CD4-positive, alpha-beta T cell treated with Interleukin-1 beta for 1 hour (primary cell): ENCODE data around the gene RAMP1.
"Not testable (repeated sequence)": the region's sequence is repeated elsewhere in the genome, so short reads cannot be mapped to it uniquely, and the experiment has no call there.

ENCODE experiments used
- DNase-seq, 2 donors: peaks; one replicate each; pipeline ENCODE4 v3.0.0-alpha.2; 2020 to 2022

The RAMP1 gene

DNA sequence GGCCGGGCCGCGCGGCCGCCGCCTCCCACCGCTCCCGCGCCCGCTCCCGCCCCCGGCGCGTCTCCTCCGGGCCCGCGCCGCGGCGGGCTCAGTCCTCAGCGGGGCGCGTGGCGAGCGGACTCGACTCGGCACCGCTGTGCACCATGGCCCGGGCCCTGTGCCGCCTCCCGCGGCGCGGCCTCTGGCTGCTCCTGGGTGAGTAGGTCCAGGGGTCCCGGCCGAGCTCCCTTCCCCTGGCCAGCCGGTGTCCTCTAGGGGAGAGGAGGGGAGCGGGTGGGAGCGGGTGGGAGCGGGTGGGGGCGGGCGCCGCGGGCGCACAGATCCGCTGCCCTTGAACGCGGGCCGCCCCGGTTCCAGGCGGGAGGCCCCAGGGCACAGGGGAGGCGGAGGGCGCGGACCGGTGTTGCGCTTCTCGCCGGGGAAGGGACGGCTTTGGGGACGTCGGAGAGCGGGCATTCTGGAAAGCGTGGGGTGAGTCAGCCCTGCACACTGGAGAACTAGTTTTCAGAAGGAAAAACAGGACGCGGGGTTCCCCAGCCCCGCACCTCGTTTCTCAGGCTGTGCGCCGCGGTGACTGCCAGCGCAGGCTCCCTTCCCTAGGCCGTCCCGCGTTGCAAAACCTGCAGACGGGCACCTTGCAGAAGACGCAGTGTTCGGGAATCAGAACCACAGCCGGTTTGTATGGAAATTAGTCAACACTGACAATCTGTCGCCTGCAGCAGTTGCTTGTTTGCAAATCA is at the start of gene RAMP1:
TSS of gene RAMP1 (plus strand) at position 91 of the 740 bp plus-strand sequence. CDS start at position 144, 53 bp downstream.
- DNase-seq: no peak

DNA sequence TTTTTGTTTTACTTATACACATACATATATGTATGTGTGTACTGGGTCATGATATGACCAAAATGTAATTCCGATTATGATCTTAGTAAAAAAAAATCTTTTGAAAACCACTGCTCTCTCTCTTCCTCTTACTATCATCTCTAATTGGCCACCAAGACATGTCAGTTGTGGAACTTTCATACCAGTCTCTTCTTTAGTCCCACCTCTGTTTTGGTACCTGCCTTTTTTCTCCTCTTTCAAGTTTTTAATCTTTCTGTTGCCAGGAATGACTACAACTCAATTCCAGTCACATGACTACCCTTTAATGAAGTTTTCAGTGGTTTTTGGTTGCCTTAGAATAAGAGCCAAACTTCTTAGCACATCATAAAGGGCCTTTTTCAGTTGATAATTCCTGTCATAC is 43.8 kb upstream of the RAMP1 start:
- no peak for DNase-seq

DNA sequence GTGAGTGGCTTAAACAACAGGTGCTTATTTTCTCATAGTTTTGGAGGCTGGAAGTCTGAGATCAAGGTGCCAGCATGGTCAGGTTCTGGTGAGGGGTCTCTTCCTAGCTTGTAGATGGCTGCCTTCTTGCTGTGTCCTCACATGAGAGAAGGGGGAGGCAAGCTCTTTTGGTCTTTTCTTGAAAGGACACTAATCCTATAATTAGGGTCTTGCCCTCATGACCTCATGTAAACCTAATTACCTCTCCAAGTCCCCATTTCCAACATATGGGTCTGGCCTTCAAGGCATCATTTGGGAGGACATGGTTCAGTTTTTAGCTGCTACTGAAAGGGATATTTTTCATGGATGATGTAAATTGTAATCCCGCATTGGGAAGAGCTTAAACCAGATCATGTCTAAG is 42.9 kb upstream of the RAMP1 start:
- no peak for DNase-seq

DNA sequence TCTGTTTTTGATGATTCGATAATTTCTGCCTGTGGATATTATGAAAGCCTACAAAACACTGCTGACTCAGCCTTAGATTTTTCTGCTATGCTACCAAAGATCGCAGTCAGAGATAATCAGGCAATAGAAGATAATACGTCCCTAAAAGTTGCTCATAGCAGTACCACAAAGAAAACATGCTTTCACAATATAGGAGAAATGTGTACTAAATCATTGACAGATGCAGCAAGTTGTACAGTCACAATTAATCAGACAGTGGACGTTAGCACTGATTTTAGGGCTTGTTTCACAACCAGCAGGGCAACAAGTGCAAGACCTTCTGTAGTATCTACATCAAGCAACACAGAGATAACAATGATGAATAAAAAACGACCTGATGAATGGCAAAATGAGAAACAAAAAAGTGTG is 41.4 kb upstream of the RAMP1 start:
- no peak for DNase-seq

DNA sequence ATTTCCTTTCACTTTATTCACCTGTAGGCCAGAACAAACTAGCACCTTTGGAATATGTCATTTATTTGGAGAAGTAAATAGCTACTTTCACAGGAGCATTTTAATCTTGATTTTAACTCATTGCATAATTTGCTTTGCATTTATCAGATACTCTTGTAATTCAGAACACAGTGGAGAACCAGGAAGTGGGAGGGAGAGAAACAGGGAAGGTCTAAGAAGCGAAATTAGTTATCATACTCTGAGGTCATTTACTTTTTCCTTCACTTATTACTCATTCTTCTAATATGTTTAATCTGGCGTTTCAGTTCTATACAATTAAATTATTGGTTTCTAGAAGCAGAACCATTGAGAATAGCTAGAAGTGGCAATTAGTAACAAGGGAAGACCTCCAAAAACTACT is 40.2 kb upstream of the RAMP1 start:
- no peak for DNase-seq

DNA sequence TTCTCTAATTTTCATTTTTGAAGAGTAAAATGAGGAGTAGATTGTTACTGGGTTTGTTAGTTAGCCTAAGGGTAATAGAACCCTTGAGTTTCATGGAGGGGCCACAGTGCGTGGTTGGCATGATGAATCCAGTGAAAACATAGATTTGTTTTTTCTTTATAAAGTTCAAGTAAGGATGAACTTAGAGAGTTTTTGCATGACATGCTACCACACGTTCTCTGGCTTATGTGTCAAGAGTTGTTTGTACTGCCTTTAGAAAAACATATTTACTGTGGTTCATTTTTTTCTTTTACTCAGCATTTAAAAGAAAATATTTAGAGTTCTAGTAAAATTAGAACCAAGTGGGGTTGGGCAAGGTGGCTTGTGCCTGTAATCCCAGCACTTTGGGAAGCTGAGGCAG is 39.0 kb upstream of the RAMP1 start:
- DNase-seq: no peak

DNA sequence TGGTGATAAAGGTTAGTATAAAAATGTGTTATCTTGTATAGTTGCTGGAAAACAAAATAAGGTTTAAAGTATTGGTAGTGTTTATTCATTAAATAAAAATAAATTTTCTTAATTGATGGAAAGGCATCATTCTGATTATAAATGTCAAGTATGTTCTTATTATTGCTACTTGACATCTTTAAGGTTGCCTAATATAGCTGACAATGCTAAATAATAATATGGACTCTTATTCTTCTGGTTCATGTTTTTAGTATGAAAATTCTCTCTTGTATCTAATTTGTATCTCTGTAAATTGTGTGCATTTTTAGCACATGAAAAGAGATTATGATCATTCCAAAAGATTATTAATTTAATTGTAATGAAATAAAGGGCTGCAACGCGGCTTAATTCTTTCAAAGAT is 35.9 kb upstream of the RAMP1 start:
- DNase-seq: no peak

DNA sequence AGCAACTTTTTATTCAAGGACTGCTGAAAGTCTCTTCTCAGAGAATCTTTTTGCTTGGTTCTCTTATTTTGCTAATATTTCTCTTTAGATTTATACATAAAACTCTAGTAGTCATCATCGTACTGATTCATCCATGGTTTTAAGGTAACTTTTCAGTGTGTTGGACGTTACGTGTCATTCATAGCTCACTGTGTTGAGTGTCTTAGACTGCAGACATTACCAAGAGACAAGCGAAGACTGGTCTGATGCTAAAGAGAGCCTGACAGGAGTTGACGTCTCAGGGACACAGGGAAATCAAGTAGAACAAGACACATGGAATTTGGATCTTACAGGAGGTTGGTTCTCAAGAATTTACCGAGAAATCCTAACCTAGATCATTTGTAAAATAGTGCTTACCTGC is 35.3 kb upstream of the RAMP1 start:
- no peak for DNase-seq

DNA sequence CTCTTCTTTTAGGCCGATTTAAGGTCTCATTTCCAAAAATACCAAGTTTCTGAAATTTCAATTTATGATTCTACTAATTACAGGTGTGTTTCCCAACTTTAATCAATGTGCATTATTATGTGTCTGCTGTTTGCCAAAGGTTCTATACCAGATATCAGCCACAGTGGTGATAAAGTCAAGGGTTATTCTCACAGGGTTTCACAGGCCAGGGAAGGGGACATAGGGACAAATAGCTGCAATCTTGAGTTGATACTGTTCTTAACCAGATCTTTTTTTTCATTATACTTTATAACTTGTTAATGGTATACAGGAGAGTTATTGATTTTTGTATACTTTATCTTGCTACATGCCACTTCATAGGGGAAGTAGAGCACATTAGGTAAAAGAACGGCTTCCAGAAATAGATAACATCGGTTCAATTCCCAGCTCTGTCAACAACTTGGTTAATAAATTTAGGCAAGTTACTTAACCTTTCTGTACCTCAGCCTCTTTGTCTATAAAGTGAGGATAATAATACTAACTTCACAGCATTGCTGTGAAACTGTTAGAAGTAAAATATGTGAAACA is 31.9 kb upstream of the RAMP1 start:
- no peak for DNase-seq

DNA sequence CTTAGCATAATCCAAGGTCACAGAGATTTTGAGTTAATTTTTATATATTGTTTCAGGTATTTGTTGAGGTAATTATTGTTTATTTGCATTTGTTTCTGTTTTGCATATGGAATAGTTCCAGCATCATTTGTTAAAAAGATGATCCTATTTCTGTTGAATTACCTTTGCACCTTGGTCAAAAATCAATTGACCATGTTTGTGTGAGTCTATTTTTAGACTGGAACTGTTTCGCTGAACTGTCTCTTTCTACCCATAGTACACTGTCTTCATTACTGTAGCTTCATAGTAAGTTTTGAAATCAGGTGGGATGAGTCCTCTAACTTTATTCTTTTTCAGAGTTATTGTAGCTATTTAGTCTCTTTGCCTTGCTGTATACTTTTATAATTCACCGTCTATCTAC is 28.9 kb upstream of the RAMP1 start:
- DNase-seq: no peak

DNA sequence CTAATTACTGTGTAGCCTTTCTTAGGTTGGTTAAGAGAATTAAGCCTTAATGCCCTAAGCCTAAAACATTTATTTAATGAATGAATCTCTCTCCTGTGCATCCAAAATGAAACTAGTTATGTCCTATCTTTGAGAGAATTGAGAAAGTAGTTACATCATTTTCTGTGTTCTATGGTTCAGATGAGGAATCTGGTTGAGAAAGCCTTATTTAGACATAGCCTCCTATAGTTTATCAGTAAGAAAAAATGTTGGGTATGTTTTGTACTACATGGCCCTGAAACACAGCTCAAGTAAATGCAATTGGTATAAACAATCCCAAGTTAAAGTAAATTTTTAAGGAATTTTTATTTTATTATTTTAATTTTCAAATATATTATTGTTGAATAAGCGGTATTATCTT is 25.9 kb upstream of the RAMP1 start:
- no peak for DNase-seq

DNA sequence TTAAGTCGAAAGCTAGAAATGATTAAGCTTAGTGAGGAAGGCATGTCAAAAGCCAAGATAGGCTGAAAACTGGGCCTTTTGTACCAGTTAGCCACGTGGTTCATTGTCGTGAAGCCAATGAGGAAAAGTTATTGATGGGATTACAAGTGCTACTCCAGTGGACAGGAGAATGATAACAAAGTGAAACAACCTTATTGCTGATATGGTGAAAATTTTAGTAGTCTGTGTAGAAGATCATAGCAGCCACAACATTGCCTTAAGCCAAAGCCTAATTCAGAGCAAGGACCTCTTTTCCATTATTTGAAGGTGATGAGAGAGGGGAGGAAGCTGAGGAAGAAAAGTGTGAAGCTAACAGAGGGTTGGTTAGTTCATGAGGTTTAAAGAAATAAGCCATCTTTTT is 24.1 kb upstream of the RAMP1 start:
- DNase-seq: no peak

DNA sequence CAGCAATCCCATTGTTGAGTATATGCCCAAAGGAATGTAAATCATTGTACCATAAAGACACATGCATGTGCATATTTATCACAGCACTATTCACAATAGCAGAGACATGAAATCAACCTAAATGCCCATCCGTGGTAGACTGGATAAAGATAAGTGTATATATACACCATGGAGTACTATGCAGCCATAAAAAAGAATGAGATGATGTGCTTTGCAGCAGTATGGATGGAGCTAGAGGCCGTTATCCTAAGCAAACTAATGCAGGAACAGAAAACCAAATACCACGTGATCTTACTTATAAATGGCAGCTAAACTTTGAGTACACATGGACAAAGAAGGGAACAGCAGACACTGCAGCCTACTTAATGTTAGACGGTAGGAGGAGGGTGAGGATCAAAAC is 18.4 kb upstream of the RAMP1 start:
- no peak for DNase-seq

DNA sequence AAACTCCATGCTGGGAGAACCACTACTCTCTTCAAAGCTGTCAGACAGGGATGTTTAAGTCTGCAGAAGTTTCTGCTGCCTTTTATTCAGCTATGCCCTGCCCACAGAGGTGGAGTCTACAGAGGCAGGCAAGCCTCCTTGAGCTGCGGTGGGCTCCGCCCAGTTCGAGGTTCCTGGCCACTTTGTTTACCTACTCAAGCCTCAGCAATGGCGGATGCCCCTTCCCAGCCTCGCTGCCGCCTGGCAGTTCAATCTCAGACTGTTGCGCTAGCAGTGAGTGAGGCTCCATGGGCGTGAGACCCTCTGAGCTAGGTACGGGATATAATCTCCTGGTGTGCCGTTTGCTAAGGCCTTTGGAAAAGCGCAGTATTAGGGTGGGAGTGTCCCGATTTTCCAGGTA is 10.5 kb upstream of the RAMP1 start:
- DNase-seq: not testable (repeated sequence)

DNA sequence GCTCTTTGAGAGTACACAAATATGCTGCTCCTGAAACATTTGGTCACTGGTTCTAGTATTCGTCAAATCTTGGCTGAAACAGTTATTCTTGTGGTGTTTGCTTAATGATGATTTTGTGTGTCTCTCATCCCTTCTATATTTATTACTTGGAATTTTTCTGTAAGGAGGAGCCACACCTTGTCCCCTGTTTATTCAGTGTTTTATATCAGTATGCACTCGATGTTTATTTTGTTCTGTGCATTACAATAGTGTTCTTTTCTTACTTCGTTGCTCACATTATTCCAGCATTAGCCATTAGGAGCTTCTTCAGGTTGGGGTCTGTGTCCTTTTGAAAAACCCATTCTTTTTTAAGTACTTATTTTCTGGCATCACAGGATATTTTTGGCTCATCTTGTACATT is 5.1 kb upstream of the RAMP1 start:
- DNase-seq: no peak

DNA sequence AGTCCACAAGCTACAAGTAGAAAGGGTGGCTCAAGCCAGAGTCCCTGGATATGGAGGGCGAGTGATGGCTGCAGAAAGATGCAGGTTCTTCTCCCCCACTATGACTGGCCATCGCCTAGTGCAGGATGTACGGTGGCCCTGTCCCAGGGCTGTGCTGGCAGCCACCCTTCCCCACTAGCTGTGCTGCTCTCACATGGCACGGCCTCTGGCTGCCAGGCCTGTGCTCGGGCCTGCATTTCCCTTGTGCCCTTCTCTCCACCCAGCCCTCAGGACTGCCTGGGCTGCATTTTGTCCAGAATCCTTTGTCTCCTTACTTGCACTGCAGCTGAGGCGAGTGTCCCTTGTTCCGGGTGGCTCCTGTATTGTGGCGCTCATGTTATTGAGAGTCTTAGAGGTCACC is 1.6 kb upstream of the RAMP1 start:
- DNase-seq: no peak

DNA sequence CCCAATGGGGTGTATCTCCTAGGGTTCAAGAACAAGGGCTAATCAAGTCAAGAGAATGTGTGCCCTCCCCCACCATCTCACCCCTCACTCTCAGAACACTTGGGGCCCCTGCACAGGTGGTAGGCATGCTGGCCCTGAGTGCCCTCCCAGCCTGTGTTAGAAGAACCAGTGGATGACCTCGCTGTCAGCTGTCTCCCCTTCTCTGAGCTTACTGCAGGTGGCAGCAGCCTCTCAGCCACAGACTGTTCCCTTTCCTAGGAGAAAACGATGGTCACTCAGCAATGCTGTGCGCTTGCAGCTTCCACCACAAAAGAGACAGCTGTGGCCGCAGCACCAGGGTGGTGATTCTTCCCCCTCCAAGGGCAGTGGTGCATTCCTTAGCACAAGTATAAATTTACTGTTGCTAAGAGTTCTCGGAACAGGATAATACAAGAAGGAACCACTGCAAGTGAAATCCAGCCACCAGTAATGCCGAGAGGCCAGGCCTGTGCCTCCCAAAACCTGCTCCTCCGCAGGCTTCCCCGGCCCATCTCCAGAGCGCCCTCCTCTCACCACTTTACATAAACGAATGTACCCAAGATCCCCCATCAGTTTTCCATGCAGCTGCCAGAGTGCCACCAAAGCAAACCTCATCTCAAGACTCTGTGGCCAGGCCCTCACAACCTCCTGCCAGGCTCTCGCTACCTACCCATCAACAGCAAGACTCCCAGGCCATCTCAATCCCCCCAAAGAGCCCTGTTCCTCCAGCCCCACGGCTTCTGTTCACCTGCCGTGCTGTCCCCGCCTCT is 935 bp upstream of the RAMP1 start:
- DNase-seq: peak; percentile 56 to 58

DNA sequence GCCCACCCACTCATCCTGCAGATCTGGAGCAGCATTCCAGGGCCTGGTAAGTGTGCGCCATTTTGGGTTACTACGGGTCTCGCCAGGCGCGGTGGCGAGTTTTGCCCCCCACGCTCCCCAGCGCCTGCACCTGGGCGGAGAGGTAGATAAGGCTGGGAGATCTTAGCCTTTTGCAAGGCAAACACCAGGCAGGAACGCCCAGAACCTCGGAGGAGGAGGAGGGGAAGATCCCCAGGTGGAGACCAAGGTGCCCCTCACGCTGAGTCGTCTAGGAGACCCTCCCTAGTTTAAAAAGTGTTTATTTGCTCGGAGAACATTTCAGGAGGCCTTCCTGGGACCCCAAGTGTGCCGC is 365 bp upstream of the RAMP1 start:
- no peak for DNase-seq

DNA sequence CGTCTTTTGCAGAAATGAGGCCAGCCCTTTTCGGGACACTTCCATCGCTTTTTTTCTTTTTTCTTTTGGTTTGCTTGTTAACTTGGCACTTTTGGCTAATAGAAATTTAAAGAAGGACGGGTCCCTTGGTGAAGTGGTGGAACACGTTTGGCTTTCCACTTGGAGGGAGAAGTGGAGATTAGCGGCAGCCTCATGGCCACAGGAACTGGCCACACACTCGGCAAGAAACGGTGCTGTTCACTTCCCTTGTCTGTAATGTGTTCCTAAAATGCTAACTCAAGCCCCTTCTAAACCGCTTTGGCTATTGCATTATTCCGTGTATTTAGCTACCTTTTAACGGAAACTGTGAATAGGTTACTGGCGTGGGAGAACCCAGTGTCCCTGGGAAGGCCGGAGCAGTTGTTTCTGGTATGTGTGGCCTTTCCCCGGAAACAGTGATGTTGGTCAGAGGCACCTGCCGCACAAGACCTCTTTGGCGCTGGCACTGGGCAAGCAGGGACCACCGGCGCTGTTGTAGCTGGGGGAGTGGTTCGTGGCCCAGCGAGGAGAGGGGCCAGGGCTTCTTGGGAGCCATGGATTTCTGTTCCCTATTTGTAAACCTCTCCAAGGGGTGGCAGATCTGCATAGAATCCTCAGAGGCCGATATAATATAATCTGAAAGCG is 981 bp downstream of the RAMP1 start:
- DNase-seq: no peak

DNA sequence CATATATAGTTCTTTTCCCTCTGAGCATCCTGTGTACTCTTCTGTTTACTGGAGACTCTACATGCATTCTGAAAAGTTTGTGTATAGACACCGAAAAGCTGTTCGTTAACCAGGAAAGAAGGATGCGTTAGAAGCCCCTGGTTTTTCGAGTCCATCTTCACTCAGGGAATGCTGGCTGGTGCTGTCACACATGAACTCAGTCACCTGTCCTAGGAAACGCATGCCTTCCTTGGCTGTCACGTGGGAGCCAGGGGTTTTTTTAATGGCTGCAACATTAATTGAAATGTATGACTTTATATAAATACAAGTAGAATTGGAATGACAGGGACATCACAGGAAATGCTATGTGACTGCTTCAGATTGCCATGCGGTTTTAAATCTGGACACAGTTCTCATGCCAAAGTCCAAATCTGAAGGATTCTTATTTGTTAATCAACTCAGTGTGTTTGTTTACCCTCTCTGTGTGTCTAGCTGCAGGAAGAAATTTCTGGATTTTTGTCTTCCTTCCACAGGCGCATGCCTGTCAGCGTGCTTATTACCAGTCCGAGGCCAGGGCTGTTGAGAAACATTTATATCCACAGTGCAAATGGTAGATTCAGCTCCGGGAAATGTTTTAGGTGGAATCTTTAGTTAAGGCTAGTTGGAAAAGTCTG is 2.6 kb downstream of the RAMP1 start:
- no peak for DNase-seq

DNA sequence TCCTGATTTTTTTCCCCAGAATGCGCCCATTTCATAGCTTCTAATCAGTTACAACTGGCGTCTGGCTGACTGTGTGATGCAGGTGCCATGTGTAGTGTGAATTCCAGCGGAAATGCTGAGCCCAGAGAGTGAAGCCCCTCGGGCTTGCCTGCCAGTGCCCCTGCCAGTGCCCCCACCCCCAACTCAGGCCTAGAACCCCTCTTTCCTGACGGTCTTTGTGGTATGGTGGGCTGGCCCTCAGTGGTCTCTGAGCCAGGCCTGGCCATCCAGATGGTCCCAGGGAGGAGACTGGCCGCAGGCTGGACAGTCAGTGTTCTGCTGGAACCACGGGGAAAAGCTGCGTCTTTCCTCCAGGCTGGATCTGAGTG is 3.1 kb downstream of the RAMP1 start:
- DNase-seq: no peak

DNA sequence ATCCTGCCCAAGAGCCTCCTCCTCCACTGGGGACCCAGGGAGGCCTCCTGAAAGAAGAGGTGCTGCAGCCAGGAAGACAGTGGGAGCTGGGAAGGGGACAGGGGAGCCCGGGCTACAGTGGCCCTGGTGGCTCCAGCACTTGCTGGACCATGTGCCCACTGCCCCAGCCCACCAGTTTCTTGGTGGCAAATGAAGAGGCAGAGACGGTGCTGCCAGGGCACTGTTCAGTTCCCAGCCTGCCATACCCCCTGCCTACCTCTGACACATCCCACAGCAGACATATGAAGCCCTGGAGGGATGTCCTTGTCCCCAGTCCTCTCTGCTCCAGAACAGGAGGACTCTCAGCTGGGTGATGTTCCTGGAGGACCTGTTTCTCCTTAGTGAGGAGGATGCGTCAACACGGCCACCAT is 3.7 kb downstream of the RAMP1 start:
- no peak for DNase-seq

DNA sequence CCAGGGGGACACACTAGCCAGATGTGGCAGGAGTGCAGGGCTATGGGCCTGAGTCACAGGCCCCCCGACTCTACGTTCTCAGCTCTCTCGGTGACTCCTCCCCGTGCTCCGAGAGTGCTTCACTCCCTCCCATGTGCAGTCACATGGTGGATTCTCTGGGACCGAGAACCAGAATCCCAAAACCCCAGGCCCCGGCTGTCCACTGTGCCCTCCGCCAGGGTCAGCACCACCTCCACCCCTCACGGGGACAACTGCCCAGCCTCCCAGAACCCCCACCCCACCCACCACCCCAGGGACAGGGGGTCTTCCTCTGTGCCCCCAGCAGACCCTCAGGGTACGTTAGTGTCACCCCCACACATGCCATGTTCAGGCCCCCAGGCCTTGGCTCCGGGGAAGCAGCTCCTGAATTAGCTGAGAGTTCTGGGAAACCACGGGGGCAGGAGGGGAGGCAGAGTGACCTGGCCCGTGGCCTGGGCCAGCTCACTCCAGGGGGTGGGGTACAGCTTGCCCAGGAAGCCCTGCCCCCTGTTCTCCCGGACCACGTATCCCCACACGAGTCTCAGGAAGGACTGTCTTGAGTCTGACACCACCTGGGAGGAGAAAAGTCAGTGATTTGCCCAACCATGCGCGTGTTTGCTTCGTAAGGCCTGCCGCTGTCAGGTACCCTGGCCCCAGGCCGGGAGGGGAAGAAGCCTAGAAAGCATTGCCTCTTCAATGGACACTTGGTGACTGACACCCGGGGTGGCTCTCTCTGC is 4.4 kb downstream of the RAMP1 start:
- no peak for DNase-seq
